Epithelial cell of esophagus (primary cell): ENCODE measurements around the gene C6orf89.
A peak's percentile ranks its signal among the peaks of the same experiment; 100 is the strongest.

Experiments used
- DNase-seq: peaks from one replicate; pipeline ENCODE4 v3.0.0; 2010; ENCODE audit warnings: low read depth
- H3K4me3 ChIP-seq: 2 replicates; pipeline ENCODE4 v1.5.1; 2011; ENCODE audit warnings: mild to moderate bottlenecking, low read length, control low read depth
- TF ChIP-seq, protein P1 (sequence below): IDR thresholded peaks from 2 replicates; pipeline ENCODE4 v1.5.1; 2011; ENCODE audit warnings: low read depth, mild to moderate bottlenecking, low read length, control low read depth, inconsistent platforms; ENCODE audit not compliant: insufficient read depth; ENCODE audit errors: missing control alignments

C6orf89 gene

DNA sequence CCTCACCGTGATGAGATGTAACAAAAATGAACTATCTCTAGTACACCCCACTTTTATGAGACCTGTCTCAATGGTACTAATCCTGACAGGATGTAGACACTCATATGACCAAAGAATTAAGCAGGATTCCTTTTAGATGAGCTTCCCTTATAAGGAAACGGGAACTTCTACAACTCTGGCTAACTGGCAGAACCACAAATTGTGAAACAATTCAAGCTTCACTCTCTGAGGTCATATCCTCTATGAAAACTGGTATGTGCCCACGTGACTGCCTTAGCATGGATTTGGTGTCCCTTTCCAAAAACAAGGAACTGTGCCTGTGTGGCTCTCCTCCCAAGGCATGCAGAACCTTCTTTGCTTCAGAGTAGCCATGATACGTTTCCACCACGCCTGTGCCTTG lies 32.4 kb upstream of the C6orf89 start:
- H3K4me3 ChIP-seq = no peak overlapping the region
- TF ChIP-seq, protein P1, sequence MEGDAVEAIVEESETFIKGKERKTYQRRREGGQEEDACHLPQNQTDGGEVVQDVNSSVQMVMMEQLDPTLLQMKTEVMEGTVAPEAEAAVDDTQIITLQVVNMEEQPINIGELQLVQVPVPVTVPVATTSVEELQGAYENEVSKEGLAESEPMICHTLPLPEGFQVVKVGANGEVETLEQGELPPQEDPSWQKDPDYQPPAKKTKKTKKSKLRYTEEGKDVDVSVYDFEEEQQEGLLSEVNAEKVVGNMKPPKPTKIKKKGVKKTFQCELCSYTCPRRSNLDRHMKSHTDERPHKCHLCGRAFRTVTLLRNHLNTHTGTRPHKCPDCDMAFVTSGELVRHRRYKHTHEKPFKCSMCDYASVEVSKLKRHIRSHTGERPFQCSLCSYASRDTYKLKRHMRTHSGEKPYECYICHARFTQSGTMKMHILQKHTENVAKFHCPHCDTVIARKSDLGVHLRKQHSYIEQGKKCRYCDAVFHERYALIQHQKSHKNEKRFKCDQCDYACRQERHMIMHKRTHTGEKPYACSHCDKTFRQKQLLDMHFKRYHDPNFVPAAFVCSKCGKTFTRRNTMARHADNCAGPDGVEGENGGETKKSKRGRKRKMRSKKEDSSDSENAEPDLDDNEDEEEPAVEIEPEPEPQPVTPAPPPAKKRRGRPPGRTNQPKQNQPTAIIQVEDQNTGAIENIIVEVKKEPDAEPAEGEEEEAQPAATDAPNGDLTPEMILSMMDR = no peak
- DNase-seq = peak; percentile 84

DNA sequence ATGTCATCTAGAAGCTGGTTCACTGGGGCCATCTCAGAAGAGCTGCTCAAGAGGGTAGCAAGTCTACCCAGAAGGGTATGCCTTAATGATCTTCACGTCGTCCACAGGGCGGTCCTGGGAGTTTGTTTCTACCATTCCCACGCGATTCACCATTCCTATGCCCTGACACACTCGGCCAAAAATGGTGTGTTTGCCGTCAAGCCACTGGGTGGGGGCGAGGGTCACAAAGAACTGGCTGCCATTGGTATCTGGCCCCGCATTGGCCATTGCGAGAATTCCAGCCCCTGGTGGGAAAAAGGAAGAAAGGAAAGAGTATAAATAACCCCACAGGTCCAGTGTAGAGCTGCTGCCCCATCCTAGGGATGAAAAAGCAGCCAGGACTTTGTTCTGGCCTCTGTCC lies 30.0 kb upstream of the C6orf89 start:
- no peak overlapping the region for H3K4me3 ChIP-seq
- no peak for DNase-seq
- TF ChIP-seq, protein P1 = no peak

DNA sequence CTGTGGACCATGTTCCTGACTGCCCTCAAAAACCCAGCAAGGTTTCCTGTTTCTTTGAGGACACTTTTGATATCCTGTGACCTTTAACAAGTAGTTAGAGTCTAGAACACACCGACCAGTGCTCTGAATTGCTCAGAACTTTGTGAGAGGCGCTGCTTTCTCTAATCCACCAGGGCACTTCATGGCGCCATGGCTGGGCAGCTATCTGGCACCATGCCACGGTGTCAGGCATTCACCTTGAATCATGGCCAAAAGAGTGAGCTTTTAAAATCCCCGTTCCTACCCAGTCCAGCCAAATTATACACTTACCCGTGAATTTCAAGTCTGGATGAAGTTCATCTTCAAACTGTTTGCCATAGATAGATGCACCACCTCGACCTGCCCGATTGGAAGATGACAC lies 29.5 kb upstream of the C6orf89 start:
- DNase-seq = no peak
- TF ChIP-seq, protein P1 = no peak

DNA sequence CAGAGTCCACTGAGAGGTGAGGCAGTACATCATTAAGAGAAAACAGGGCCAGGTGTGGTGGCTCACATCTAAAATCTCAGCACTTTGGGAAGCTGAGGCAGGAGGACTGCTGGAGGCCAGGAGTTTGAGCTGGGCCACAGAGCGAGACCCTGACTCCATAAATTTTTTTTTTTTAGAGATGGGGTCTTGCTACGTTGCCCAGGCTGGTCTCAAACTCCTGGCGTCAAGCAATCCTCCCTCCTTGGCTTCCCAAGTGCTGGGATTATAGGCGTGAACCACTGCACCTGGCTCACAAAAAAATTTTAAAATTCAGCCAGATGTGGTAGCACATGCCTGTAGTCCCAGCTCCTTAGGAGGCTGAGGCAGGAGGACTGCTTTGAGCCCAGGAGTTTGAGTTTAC lies 28.4 kb upstream of the C6orf89 start:
- no peak overlapping the region for H3K4me3 ChIP-seq
- no peak for DNase-seq
- TF ChIP-seq, protein P1 = no peak

More for the DNA sequence above, 29.5 kb upstream of the C6orf89 start:
- H3K4me3 ChIP-seq = no peak overlapping the region

DNA sequence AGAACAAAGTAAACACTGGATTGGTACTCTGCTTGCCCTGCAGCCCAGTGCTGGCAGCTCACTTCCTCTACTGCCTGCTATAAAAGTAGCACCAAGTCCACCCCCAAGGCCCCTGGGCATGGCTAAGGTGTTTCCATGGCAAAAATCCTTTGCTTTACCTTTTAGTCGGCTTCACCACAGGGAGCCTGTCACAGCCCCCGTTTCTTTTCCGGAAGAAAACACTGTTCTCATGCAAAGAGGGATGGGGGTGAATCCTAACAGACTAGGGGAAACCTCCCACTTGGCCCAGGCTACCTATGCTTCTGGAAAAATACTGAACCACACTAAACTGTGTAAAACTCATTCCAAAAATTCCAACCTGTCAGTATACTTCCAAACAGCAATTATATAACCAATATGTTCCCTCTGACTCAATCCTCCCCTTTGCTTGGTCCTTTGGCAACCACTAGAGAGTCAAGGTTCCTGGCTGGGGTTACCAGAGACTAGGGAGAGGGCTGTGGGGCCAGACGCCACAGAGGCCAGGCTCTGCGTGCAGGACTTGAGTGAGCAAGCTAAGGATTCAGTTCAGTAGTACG lies 27.3 kb upstream of the C6orf89 start:
- no peak for DNase-seq
- H3K4me3 ChIP-seq = no peak overlapping the region
- TF ChIP-seq, protein P1 = no peak

DNA sequence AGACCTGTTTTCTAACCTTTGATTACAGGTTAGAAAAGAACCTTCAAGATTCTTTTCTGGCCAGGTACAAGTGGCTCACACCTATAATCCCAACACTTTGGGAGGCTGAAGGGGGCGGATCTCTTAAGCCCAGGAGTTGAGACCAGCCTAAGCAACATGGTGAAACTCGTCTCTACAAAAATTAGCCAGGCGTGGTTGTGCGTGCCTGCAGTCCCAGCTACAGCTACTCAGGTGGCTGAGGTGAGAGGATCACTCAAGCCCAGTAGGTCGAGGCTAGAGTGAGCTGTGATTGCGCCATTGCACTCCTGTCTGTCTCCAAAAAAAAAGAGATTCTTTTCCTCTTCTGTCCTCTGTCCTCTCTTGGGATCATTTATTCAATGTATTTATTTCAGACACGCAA lies 25.6 kb upstream of the C6orf89 start:
- DNase-seq = no peak
- TF ChIP-seq, protein P1 = no peak

DNA sequence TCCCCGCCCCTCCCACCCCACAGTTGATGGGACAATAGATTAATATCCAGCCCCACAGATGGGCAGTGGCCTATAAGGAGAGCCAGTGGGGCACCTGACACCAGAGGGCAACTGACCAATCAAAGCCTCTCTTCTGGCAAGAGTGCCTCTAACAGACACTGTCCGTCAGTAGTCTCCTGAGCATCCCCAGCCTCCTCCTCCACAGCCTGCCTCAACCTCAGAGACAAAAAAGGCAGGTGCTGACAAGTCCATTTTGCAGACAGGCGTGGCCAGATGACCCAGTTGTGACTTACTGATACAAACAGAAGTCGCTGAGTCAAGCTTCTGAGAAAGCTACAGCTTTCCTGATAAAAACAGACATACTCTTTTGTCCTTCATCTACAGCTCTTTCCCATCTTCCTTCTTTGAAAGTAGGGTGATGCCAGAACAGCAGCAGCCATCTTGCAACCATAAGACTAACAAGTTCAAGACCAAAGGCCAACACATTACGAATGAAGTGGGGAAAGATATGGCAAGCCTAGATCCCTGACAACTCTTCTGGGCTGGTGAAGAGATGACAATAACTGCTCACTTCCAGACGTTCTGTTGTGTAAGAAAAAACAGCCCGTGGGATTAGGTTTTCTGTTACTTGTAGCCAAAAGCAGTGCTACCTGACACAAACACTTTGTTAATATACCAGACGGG lies 23.4 kb upstream of the C6orf89 start:
- no peak overlapping the region for H3K4me3 ChIP-seq
- DNase-seq = peak; percentile 95
- TF ChIP-seq, protein P1 = no peak

More for the DNA sequence above, 25.6 kb upstream of the C6orf89 start:
- H3K4me3 ChIP-seq = no peak overlapping the region
